ENCODE measurements around the gene CRAT. TPM values are rescaled to one million over a fixed set of nuclear protein-coding genes. Genes with fewer than 3 reads are reported as not detected.

Gene CRAT
- total and polyA plus RNA-seq, 2 of the 4 experiments (the other 2 are of a cell fraction): 18.8 to 41.6 TPM

DNA sequence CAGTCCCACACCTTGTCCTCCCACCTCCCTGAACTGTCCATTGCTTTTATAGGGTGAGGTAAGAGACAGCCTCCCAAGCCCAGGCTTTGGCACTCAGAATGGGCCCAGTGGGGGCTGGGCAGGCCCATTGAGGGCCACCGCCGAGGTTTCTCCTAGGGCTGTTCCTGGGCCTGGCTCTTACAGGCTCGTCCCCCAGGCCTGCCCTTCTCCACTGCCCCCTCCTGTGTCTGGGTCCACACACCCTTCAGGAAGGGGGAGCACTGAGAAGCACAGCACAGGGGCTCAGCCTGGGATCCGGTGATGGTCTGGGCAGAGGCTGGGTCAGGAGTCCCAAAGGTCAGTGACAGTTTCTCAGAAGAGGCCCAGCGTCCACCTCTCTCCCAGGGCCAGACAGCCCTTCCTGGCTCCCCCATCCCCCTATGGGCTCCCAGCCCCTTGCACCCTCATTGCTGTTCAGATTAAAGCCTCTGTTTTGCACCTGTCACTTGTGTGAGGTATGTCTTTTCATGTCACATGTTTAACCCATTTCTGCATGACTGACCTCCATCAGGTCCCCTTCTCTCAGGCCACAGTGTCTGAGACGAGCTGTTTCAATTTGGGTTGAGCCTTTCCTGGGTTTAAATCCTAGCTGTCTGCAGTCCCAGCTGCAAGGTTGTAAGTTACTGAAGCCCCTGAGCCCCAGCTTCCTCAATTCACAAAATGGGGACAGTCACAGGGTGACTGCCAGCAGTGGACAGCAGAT is 38.0 kb upstream of the CRAT start:
- no peak overlapping the region for H4K8ac ChIP-seq (ENCODE audit: low read depth in 2 of 2, low read length in 2 of 2)
- no peaks in the 10 kb centered on the region for H4K20me1 ChIP-seq (ENCODE audit: insufficient read depth, low read length)
- intact Hi-C loops (cut with micrococcal nuclease): no loop called here
- ATAC-seq (ENCODE audit: low read depth): no peak
- WGBS, 2 experiments (ENCODE audit: extremely low coverage in 2 of 2, insufficient read length in 1 of 2): 75% methylated on average over 2 of the region's 6 CpGs; no CpG with 5 or more reads in 1 of the 2 experiments
- H3K9me3 ChIP-seq (ENCODE audit: control insufficient read depth, insufficient read depth, low read length): no peaks in the 10 kb centered on the region
- H3K27ac ChIP-seq (ENCODE audit: insufficient read depth, low read length): no peak overlapping the region
- in situ Hi-C loops (cut with MboI; ENCODE audit: low sequenced_read_pairs): no loop called here
- peaks cover 15% of the 10 kb centered on the region; the same call in 1 of the 2 replicates for H3K9me1 ChIP-seq (ENCODE audit: insufficient read depth, low read length)
- peak overlapping the region; percentile 66 for H2AK9ac ChIP-seq (replicated peaks; ENCODE audit: low read depth, low read length, poor library complexity)
- no peak for TF ChIP-seq SMC3 (IDR thresholded peaks at IDR 0.05; ENCODE audit: low read depth, low read length)
- no peak for TF ChIP-seq RAD21 (IDR thresholded peaks at IDR 0.05; ENCODE audit: low read length)
- TF ChIP-seq RFX5 (IDR thresholded peaks at IDR 0.05; ENCODE audit: low read depth, low read length): no peak
- no peak for TF ChIP-seq MAFK (IDR thresholded peaks at IDR 0.05; ENCODE audit: low read depth, low read length)
- TF ChIP-seq, protein P1, sequence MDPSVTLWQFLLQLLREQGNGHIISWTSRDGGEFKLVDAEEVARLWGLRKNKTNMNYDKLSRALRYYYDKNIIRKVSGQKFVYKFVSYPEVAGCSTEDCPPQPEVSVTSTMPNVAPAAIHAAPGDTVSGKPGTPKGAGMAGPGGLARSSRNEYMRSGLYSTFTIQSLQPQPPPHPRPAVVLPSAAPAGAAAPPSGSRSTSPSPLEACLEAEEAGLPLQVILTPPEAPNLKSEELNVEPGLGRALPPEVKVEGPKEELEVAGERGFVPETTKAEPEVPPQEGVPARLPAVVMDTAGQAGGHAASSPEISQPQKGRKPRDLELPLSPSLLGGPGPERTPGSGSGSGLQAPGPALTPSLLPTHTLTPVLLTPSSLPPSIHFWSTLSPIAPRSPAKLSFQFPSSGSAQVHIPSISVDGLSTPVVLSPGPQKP (IDR thresholded peaks at IDR 0.05; ENCODE audit: borderline replicate concordance, low read depth, low read length): no peak
- no peak for TF ChIP-seq POLR2A (IDR thresholded peaks at IDR 0.05; ENCODE audit: low read depth, low read length)
- no peak for TF ChIP-seq RCOR1 (IDR thresholded peaks at IDR 0.05; ENCODE audit: insufficient replicate concordance, low read length)
- TF ChIP-seq MAZ (IDR thresholded peaks at IDR 0.05; ENCODE audit: borderline replicate concordance, low read depth, low read length): no peak
- TF ChIP-seq CEBPB (IDR thresholded peaks at IDR 0.05; ENCODE audit: low read depth, low read length): no peak
- no peak for TF ChIP-seq FOS (IDR thresholded peaks at IDR 0.05; ENCODE audit: low read depth, low read length)
- TF ChIP-seq BHLHE40 (IDR thresholded peaks at IDR 0.05; ENCODE audit: low read depth, low read length): no peak
- TF ChIP-seq MXI1 (IDR thresholded peaks at IDR 0.05; ENCODE audit: borderline replicate concordance, low read depth, low read length): no peak
- TF ChIP-seq, protein P2, sequence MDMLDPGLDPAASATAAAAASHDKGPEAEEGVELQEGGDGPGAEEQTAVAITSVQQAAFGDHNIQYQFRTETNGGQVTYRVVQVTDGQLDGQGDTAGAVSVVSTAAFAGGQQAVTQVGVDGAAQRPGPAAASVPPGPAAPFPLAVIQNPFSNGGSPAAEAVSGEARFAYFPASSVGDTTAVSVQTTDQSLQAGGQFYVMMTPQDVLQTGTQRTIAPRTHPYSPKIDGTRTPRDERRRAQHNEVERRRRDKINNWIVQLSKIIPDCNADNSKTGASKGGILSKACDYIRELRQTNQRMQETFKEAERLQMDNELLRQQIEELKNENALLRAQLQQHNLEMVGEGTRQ (IDR thresholded peaks at IDR 0.05; ENCODE audit: low read depth, low read length): no peak
- TF ChIP-seq, protein P3, sequence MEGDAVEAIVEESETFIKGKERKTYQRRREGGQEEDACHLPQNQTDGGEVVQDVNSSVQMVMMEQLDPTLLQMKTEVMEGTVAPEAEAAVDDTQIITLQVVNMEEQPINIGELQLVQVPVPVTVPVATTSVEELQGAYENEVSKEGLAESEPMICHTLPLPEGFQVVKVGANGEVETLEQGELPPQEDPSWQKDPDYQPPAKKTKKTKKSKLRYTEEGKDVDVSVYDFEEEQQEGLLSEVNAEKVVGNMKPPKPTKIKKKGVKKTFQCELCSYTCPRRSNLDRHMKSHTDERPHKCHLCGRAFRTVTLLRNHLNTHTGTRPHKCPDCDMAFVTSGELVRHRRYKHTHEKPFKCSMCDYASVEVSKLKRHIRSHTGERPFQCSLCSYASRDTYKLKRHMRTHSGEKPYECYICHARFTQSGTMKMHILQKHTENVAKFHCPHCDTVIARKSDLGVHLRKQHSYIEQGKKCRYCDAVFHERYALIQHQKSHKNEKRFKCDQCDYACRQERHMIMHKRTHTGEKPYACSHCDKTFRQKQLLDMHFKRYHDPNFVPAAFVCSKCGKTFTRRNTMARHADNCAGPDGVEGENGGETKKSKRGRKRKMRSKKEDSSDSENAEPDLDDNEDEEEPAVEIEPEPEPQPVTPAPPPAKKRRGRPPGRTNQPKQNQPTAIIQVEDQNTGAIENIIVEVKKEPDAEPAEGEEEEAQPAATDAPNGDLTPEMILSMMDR (conservative IDR thresholded peaks at IDR 0.05; ENCODE audit: low read depth, low read length): no peak
- TF ChIP-seq CHD1 (IDR thresholded peaks at IDR 0.05; ENCODE audit: low read depth, low read length): no peak
- TF ChIP-seq NFE2L2 (IDR thresholded peaks at IDR 0.05; ENCODE audit: low read depth, low read length): no peak
- no TSS peak for BruUV-seq (replicated peaks)
- no peaks in the 10 kb centered on the region for H3K27me3 ChIP-seq (ENCODE audit: control insufficient read depth, insufficient read depth, low read length)
- no peak overlapping the region for H2BK20ac ChIP-seq (ENCODE audit: low read depth, low read length)
- no peak overlapping the region for H3K4me2 ChIP-seq (ENCODE audit: low read depth, low read length)
- H3K9ac ChIP-seq (ENCODE audit: low read depth, low read length): no peak overlapping the region
- H3K4ac ChIP-seq (ENCODE audit: low read depth, low read length): no peak overlapping the region
- peaks cover 16 to 80% of the 10 kb centered on the region in 2 experiments for H3K79me1 ChIP-seq (ENCODE audit: low read depth in 1 of 2, low read length in 2 of 2)
- H2BK15ac ChIP-seq (ENCODE audit: low read depth, low read length): no peak overlapping the region
- no peak overlapping the region for H3K4me3 ChIP-seq (ENCODE audit: insufficient read depth, low read depth, low read length)
- ChIA-PET POLR2A (ENCODE audit: unreplicated experiment) (no interaction called here), CTCF (no interaction called here)
- dilution Hi-C loops (cut with HindIII; ENCODE audit: low sequenced_read_pairs, unreplicated experiment): no loop called here
- no peak overlapping the region for H4K91ac ChIP-seq (ENCODE audit: insufficient read depth, low read depth, low read length)
- peaks cover 26% of the 10 kb centered on the region for H3K4me1 ChIP-seq (ENCODE audit: control insufficient read depth, insufficient read depth, low read length)
- H2AK5ac ChIP-seq (ENCODE audit: low read depth, low read length): no peak overlapping the region
- H3K23ac ChIP-seq (ENCODE audit: low read depth, low read length): no peak overlapping the region
- no peak overlapping the region for H3K14ac ChIP-seq (replicated peaks; ENCODE audit: low read depth, low read length)
- H2BK120ac ChIP-seq (ENCODE audit: low read depth, low read length): no peak overlapping the region
- no peak overlapping the region for H2AFZ ChIP-seq (replicated peaks; ENCODE audit: low read length, poor library complexity)
- no peak overlapping the region for H3K18ac ChIP-seq (ENCODE audit: low read depth, low read length)
- no peak overlapping the region for H3K56ac ChIP-seq (ENCODE audit: extremely low read depth, insufficient read depth, low read length)
- no peak for DNase-seq
- H3K36me3 ChIP-seq (ENCODE audit: control insufficient read depth, insufficient read depth, low read length): peaks cover 36% of the 10 kb centered on the region
- H2BK5ac ChIP-seq (ENCODE audit: low read depth, low read length, poor library complexity, severe bottlenecking): no peak overlapping the region
- no peak overlapping the region for H4K5ac ChIP-seq (ENCODE audit: low read depth, low read length)

All from IMR-90 (cell line).